ENCODE measurements around the gene GARNL3.

Gene GARNL3

DNA sequence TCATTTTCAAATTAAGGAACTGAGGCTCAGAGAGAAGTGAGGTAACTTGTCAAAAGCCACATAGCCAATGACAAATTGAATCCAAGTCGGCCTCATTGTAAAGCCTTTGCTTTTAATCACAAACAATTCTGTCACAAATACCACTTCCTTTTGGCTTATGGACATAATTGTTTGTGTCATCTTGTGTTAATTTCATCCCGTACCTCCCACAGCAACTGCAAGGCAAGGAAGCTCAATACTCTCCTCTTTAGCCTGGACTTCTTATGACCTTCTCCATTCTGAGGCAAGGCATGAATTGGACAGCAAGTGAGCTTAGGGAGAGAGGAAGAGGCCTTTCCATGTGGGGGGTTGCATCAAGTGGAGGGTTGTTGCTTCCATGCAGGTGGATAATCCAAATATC is 70.2 kb downstream of the GARNL3 start:
- DNase-seq (ENCODE audit: insufficient read length, low spot score) (no peak), FAIRE-seq (no peak)
- TF ChIP-seq POLR2AphosphoS5 (IDR thresholded peaks at IDR 0.05; ENCODE audit: low read depth, low read length) (no peak), POLR2A (IDR thresholded peaks at IDR 0.05; ENCODE audit: low read depth, low read length) (no peak), POU2F2 (IDR thresholded peaks at IDR 0.05; ENCODE audit: low read depth, low read length) (no peak), SPI1 (IDR thresholded peaks at IDR 0.05; ENCODE audit: low read depth, low read length) (no peak), PAX5 (IDR thresholded peaks at IDR 0.05; ENCODE audit: insufficient read depth, low read length, severe bottlenecking) (no peak), TAF1 (IDR thresholded peaks at IDR 0.05; ENCODE audit: low read depth, low read length) (no peak)

DNA sequence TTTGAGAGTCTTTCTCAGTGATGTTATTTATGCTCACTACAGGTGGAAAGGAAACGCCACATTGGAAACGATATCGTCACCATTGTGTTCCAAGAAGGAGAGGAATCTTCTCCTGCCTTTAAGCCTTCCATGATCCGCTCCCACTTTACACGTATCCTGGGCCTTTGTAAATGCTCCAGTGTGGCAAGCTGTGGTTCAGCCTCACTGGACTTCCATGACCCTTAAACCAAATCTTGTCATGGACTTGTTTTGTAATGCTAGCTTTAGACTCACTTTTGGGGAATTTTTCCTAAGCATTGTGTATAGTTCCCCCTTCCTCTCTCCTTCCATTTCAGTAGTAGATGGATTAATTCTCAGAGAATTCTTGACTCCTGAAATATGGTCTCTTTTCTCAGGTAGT is 71.5 kb downstream of the GARNL3 start:
- no peak for FAIRE-seq
- DNase-seq (ENCODE audit: insufficient read length, low spot score) = no peak
- TF ChIP-seq POU2F2 (IDR thresholded peaks at IDR 0.05; ENCODE audit: low read depth, low read length) (no peak), TAF1 (IDR thresholded peaks at IDR 0.05; ENCODE audit: low read depth, low read length) (no peak), SPI1 (IDR thresholded peaks at IDR 0.05; ENCODE audit: low read depth, low read length) (no peak)

DNA sequence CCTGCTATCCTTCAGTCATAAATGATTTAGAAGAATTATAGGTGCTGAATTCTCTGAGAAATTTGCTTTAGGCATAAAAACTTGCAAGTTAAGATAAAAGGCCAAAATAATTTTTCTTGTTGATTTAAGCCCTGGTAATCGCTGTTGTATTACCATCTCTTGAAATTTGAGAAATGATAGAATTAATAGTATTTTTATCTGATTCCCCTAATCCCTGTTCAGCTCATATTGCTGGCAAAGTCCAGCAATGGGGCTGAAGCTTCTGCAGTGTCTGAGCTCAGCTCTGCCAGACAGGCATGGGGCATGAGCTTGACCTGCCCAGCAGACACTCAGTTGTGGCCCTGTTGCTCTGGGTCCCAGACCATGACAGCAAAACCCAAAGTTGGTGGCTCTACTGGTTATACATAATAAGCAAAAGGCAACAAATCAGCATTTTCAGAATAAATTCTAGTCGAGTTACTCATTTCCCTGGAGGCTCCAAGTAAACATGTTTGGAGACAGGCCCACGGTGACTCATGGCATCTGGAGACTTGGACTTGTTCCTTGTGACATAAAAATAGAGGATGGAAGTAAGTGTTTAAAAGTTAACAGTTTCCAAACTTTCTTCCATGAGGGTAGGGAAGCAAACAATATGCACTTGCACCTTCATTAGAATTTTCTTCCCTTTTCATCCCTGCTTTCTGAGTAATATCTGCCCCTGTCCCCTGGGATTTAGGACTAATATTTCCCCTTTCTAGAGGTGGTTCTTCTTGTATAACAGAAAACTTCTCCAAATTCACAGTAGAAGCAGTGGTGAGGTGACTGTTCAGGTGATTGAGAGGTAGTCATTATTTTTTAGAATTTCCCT is 72.2 kb downstream of the GARNL3 start:
- DNase-seq (ENCODE audit: insufficient read length, low spot score) = no peak
- no peak for FAIRE-seq

DNA sequence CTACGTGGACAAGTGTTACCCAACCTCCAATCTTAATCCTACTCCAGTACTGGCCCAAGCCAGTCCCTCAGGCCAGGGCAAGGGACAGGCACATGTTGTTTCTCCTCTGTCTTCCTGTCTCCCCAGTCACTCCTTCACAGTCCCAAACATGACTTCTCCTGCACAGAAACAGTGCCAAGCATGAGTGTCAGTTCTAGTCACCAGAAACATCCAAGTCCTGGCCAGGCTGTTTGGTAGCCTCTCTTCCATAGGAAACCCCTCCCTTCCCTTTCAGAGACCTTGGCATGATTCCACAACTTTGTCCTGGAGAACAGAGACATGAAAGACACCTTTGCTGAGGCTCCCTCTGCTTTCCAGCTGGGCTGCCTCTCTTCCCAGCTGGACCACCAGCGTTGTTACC is 76.1 kb downstream of the GARNL3 start:
- DNase-seq (ENCODE audit: insufficient read length, low spot score) = no peak
- no peak for FAIRE-seq

More for the DNA sequence above, 72.2 kb downstream of the GARNL3 start:
- TF ChIP-seq POLR2AphosphoS5 (IDR thresholded peaks at IDR 0.05; ENCODE audit: low read depth, low read length) = no peak
- no peak for TF ChIP-seq PAX5 (IDR thresholded peaks at IDR 0.05; ENCODE audit: insufficient read depth, low read length, severe bottlenecking)
- no peak for TF ChIP-seq POU2F2 (IDR thresholded peaks at IDR 0.05; ENCODE audit: low read depth, low read length)
- no peak for TF ChIP-seq POLR2A (IDR thresholded peaks at IDR 0.05; ENCODE audit: low read depth, low read length)
- no peak for TF ChIP-seq TAF1 (IDR thresholded peaks at IDR 0.05; ENCODE audit: low read depth, low read length)
- no peak for TF ChIP-seq SPI1 (IDR thresholded peaks at IDR 0.05; ENCODE audit: low read depth, low read length)

DNA sequence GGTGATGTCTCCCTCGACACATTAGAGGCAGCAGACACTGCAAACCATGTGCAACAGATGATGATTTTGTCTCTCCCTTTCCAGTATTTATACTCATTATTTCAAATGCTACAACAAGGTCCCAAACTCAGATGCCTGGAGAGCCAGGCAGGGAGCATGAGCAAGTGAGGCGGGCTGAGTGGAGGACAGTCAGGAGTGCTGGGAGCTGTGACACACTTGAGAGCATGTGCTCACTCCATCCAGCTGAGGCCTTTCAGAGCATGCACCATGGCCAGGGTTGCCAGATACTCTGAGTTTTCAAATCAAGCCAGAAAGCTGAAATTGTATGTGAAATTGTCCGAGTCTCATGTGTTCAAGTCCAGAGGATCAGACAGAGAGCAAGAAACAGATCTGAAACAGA is 76.6 kb downstream of the GARNL3 start:
- TF ChIP-seq POLR2A (IDR thresholded peaks at IDR 0.05; ENCODE audit: low read depth, low read length) (no peak), POLR2AphosphoS5 (IDR thresholded peaks at IDR 0.05; ENCODE audit: low read depth, low read length) (no peak), PAX5 (IDR thresholded peaks at IDR 0.05; ENCODE audit: insufficient read depth, low read length, severe bottlenecking) (no peak), TAF1 (IDR thresholded peaks at IDR 0.05; ENCODE audit: low read depth, low read length) (no peak), POU2F2 (IDR thresholded peaks at IDR 0.05; ENCODE audit: low read depth, low read length) (no peak), SPI1 (IDR thresholded peaks at IDR 0.05; ENCODE audit: low read depth, low read length) (no peak)
- DNase-seq (ENCODE audit: insufficient read length, low spot score) (no peak), FAIRE-seq (no peak)

More for the DNA sequence above, 76.1 kb downstream of the GARNL3 start:
- no peak for TF ChIP-seq TAF1 (IDR thresholded peaks at IDR 0.05; ENCODE audit: low read depth, low read length)
- TF ChIP-seq SPI1 (IDR thresholded peaks at IDR 0.05; ENCODE audit: low read depth, low read length) = no peak
- TF ChIP-seq POLR2A (IDR thresholded peaks at IDR 0.05; ENCODE audit: low read depth, low read length) = no peak
- TF ChIP-seq POLR2AphosphoS5 (IDR thresholded peaks at IDR 0.05; ENCODE audit: low read depth, low read length) = no peak
- TF ChIP-seq POU2F2 (IDR thresholded peaks at IDR 0.05; ENCODE audit: low read depth, low read length) = no peak
- no peak for TF ChIP-seq PAX5 (IDR thresholded peaks at IDR 0.05; ENCODE audit: insufficient read depth, low read length, severe bottlenecking)

DNA sequence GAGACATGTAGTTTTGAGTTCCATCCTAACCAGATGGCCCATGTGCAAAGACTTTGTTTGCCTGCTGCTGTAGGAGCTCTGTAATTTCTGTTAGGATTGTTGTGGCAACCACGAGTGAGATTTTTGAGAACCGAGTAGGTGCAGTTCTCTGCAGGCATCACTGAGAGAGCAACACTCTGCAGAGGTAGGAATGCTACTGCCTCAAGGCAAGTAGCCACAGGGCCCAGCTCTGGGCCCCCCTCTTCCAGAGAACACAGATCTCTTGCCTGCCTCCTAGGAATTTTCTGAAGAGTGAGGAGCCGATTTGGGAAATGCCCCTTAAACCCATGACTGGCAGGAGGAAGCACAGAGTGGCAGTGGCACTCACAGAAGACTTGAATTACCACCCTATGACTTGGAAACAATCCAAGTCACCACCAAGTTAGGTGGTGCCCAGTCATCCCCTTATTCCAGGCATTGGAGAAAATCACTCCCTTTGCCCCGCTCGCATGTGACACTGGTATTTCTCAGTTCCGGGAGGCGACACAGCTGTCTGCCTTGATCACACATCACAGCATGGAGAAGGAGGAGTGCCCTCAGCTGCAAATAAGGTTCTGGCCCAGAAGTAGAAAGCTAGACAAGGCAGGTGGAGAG is 79.9 kb downstream of the GARNL3 start:
- no peak for DNase-seq (ENCODE audit: insufficient read length, low spot score)
- no peak for FAIRE-seq
- no peak for TF ChIP-seq POLR2AphosphoS5 (IDR thresholded peaks at IDR 0.05; ENCODE audit: low read depth, low read length)
- no peak for TF ChIP-seq POLR2A (IDR thresholded peaks at IDR 0.05; ENCODE audit: low read depth, low read length)
- no peak for TF ChIP-seq POU2F2 (IDR thresholded peaks at IDR 0.05; ENCODE audit: low read depth, low read length)
- TF ChIP-seq SPI1 (IDR thresholded peaks at IDR 0.05; ENCODE audit: low read depth, low read length) = no peak
- no peak for TF ChIP-seq PAX5 (IDR thresholded peaks at IDR 0.05; ENCODE audit: insufficient read depth, low read length, severe bottlenecking)
- no peak for TF ChIP-seq TAF1 (IDR thresholded peaks at IDR 0.05; ENCODE audit: low read depth, low read length)

DNA sequence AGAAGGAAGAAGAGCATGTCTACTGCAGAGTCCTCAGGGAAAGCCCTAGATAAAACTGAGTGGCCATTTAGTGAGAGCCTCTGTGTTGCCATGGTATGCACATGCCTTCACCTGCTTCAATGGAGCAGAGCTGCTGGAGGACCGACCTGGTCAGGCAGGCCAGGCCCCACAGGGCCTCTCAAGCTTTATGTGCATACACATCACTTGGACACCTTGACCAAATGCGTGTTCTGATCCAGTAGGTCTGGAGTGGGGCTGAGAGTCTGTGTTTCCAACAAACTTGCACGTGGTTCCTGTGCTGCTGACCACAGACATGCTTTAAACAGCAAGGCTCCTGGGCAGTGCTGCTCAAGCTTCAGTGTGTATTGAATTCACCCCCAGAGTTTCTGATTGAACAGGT is 81.0 kb downstream of the GARNL3 start:
- FAIRE-seq = no peak
- TF ChIP-seq POLR2A (IDR thresholded peaks at IDR 0.05; ENCODE audit: low read depth, low read length) (no peak), POU2F2 (IDR thresholded peaks at IDR 0.05; ENCODE audit: low read depth, low read length) (no peak), PAX5 (IDR thresholded peaks at IDR 0.05; ENCODE audit: insufficient read depth, low read length, severe bottlenecking) (no peak), TAF1 (IDR thresholded peaks at IDR 0.05; ENCODE audit: low read depth, low read length) (no peak)
- no peak for DNase-seq (ENCODE audit: insufficient read length, low spot score)

DNA sequence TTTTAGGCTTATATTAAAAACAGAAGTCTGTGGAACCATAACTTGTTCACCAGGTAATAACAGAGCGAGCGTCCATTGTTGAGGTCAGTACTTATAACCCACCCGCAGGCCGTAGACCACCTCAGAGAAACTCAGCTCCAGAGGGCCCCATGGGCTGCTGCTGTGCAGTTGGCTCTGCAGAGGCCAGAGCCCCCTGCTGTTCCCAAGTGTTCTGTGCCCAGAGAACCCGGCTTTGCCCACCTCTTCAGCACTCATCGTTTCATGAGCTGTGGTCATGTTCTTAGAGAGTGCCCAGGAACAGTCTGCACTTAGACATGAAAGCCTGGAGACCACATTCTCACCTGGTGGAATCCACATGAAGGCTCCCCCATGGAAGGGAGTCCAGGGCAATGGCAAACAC is 82.0 kb downstream of the GARNL3 start:
- FAIRE-seq = no peak
- no peak for TF ChIP-seq SPI1 (IDR thresholded peaks at IDR 0.05; ENCODE audit: low read depth, low read length)
- TF ChIP-seq POU2F2 (IDR thresholded peaks at IDR 0.05; ENCODE audit: low read depth, low read length) = no peak
- no peak for TF ChIP-seq POLR2A (IDR thresholded peaks at IDR 0.05; ENCODE audit: low read depth, low read length)
- no peak for DNase-seq (ENCODE audit: insufficient read length, low spot score)

DNA sequence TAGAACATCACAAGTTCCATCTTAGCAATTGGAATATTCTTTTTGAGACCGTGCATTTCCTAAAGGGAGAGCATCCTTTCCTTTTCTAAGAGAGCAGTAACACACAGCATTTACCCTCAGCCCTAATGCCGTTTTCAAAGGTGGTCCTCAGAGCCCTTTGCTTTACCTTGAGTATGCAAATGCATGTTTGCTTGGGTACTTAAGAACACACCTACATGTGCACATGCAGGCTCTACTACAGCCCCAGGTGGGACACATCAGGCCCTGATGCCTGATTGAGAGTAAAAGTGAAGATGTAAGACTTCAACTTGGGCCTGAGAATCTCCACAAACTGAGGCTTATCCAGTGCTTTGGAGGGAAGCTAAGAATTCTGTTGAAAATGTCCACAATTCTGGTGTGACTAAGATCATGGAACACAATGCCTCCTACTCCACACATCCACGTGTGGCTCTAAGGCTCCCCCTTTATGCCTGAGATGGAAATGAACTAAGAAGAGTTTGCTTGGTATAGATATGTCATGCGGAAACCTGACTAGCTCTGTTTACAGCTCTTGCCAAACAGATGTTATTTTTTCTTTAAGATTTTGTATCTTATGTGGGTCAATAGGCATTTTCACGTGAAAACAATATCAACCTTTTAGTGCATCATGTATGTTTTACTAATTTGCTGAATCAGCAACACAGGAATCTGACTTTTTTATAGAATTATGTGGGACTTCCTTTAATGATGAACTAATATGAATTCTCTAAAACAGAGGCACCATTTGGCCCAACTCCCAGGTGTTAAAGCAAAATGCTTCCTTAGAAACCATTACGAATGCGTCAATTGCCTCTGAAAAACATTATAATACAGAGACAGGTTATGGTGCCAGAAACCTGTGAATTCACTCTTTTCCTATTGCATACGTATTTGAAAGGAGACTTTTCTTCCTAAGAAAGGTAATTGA is 83.5 kb downstream of the GARNL3 start:
- no peak for DNase-seq (ENCODE audit: insufficient read length, low spot score)
- no peak for FAIRE-seq
- TF ChIP-seq POLR2A (IDR thresholded peaks at IDR 0.05; ENCODE audit: low read depth, low read length) = no peak
- TF ChIP-seq SPI1 (IDR thresholded peaks at IDR 0.05; ENCODE audit: low read depth, low read length) = no peak
- TF ChIP-seq POLR2AphosphoS5 (IDR thresholded peaks at IDR 0.05; ENCODE audit: low read depth, low read length) = no peak
- no peak for TF ChIP-seq POU2F2 (IDR thresholded peaks at IDR 0.05; ENCODE audit: low read depth, low read length)
- TF ChIP-seq TAF1 (IDR thresholded peaks at IDR 0.05; ENCODE audit: low read depth, low read length) = no peak
- TF ChIP-seq PAX5 (IDR thresholded peaks at IDR 0.05; ENCODE audit: insufficient read depth, low read length, severe bottlenecking) = no peak

All from GM12891 (cell line).